Posterior cingulate gyrus (tissue), 11 donors: ENCODE measurements around the gene UNC119.
A peak's percentile ranks its signal among the peaks of the same experiment; 100 is the strongest.
"Not testable (repeated sequence)": the region's sequence is repeated elsewhere in the genome, so short reads cannot be mapped to it uniquely, and the experiment has no call there.

ENCODE experiments used
- DNase-seq, 10 donors: peaks; one replicate each; pipeline versions ENCODE4 v3.0.0 to v3.0.0-alpha.2; 2020 to 2021; ENCODE audit warnings: mixed read lengths in 3 of 10
- intact Hi-C: fragments of 100-400 bp; cut with DNase I; formaldehyde crosslinking; loops from one replicate; pipeline ENCODE4 v1.15.1; 2023

The UNC119 gene

DNA sequence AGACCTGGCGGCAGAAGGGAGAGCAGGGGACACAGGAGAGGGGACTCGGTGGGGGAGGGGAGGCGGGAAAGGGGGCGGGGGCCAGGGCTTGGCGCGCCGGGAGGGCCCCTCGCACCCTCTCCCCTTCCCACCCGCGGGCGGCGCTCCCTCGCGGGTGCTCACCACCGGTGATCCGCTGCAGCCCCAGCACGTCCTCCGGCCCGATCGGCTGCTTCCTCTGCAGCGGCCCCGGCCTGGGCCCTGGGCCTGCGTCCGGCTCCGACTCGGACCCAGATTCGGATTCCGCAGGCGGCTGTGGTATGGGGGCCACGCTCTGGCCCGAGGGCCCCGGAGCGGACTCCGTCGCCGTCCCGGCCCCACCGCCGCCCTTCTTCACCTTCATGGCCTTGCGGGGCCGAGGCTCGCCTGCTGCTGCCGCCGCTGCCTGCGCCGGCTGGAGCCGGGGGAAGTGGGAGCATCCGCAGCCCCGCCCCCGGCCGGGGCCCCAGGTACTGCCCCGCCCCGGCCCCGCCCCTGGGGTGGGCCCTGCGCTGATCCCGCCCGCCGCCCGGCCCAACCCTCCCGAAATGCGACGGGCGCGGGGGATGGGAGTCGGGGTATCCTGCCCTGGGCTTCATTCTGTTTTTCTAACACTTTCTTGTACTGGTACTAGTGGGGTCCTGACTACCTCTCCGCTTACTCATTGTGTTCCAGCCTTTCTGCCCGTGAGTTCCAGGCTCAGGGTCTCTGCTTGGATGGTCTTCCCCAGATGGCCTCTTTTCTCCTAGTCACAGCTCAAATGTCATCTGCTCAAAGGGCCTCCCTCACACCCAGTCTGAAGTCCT, at the start of gene UNC119:
Gene UNC119, minus strand, starts transcription at position 449 of the 824 bp plus-strand sequence. Its CDS starts 67 bp downstream, at position 382.
- peak; percentile 49 to 96 (median 71) for DNase-seq
- intact Hi-C loops = no loop called here

DNA sequence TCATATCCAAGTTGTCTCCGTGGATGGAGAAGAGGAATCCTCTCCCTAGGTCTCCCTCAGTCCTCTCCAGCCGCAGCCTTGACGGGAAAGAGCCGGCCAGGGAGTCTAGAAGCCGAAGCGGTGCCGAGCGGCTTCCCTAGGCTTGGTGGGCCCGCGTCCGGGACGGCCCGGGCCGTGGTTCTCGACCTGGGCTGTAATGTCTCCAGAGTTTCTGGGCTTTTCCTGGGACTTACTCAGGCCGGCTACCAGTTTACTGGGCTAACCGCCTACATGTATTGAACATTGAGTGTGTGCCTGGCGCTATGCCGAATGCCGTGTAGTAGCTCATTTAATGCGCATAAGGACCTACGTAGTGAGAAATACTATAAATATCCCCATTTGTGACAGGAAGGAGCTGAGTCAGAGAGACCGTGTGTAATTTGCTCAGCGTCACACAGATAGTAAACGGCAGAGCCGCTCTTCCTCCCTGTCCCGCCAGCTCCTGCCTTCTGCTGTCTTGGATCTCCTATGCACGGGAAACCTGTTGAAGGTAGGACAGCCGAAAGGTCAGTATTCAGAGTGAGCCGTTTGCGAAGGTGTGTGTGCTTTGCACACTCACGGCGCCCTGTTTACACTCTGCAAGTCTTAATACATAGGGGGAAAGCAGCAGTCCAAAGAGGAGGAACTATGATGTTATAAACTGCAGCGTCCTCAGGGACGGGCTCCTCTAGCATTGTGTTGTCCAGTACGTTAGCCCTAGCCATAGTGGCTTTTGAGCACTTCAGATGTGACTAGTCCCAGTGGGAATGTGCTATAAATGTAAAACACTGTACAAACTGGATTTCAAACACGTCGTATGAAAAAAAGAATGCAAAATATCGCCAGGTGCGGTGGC, 47.1 kb upstream of the UNC119 start:
- intact Hi-C loops = no loop called here
- peak in 7 of 10 donors; percentile 21 to 89 (median 63) for DNase-seq

DNA sequence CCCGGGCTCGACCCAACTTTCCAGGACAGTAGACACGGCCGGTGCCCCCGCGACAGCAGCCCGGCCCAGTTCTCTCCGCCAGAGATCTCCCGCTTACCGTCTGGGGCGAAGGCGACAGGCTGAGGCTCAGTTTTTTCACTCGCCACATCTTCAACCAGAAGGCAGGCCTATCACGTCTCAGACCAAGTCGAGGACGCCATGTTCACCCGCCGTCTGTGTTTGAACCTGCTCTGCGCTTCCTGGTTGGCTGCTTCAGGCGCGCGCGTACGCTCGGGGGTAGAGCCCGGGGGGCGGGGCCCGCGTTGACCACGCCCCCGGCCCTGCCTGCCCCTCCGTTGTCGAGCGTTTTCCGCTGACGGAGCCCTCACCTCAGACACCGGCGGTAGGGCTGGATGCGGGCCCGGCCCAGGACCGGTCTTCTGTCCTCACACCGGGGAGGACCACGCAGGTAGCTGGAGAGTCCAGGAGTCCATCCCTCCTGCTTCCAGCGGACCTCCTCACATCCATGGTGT, 46.4 kb upstream of the UNC119 start, which contains the start of gene SPAG5:
Gene SPAG5, minus strand, starts transcription at position 227 of the 512 bp plus-strand sequence. Its CDS starts 79 bp downstream, at position 148.
- intact Hi-C loops = no loop called here
- peak; percentile 77 to 99 (median 90) for DNase-seq

DNA sequence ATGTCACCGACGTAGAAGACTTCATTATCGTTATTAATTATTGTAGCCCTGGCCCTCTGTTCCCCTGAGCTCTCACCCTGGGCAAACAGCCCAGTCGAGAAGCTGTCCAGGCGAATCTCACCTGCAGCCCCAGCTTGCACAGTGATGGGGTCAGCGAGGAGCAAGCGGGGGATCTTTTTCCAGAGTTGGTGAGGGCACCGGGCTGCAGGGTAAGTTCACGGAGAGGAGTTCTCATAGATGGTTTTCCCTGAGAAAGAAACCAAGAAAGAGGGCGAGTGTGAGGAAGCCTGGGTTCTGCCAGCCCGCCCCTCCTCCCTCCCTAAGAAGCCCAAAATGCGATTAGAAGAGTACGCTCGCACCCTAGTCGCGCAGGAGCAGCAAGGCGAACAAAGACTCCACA, 46.0 kb upstream of the UNC119 start:
- intact Hi-C loops = no loop called here

DNA sequence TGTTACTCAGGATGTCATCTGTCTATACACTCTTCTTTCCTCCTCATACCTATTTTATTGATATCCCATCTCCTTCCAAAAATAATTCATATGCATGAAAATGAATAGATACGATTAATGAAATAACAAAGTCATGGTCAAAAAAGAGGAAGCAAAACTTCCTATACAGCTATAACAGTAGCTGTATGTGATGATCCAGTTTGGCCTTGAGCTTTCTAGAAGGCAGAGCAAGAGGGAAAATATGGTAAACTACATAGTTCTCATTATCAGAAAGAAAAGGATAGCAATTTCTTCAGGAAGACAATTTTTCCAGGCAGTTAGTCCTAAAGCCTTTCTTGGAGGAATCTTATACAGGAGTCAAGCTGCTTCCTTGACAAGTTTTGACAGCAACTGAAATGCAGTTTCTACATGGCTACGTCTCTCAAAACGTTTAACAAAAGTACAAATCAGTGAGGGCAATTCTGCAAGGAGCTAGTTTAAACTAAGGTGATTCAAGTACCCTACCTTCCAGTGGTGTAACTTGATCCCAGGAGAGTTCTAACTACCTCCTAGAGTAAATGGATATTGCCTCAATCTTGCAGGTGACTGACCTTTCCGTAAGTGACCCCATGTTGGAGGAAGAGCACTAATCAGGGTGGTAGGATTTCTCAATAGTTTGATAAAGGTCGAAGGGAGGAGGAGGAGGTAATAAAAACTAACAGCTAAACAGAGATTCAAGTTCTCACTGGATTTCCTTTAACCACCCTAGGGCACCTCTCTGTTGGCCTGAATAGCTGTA, 45.4 kb upstream of the UNC119 start:
- DNase-seq = no peak
- intact Hi-C loops = no loop called here

More for the DNA sequence above, 46.0 kb upstream of the UNC119 start:
- DNase-seq = no peak

DNA sequence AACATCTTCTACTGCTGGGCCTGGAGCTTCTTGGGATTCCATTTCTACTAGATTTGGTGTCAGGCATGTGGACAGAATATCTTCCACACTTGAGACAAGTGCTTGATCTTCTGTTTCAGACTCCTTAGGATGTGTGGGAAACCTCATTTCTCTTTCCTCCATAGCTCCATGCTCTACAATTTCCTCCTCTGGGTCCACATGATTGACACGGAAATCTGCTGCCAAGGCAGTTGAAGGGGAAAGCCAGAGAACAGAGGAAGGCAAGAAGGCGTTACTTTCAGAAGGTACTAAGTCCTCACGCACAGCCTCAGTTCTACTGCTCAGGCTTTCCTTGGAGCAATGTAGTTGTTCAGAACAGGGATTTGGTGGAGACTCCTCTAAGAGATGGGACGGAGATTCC, 39.8 kb upstream of the UNC119 start:
- no peak for DNase-seq
- intact Hi-C loops = no loop called here

DNA sequence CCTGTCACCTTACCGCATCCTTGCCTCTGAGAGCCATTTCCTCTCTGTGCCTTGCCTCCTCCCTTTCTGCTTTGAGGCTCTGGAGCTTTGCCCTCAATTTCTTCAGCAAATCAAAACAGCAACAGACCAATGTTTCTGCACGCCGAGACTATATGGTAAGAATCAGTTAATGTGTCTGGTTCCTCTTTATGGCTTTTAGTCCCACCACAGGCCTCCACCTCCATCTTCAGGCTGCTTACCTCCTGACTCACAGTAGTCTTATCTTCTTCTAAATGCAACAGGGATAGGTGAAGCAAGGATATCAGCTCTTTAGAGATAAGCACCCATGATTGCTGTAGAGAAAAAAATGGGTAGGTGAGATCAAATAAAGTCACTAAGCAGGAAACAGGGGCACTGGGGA, 33.4 kb upstream of the UNC119 start:
- intact Hi-C loops = no loop called here
- no peak for DNase-seq

DNA sequence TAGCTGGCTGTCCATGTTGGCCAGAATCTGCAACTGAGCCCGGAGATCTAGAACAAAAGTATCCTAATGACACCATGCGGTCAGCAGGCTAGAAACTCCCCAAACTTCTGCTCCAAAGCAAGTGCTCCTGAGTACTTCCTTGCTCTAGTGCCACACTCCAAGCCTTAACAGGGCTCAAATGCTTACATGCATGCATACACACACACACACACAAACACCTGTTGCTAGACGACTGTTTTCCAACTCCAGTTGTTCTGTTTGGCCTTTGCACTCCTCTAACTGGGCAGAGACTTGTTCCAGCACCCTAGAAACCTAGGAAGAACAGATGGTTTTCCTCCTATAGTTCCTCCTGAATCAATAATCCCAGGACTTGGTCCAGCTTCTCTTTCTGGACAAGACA, 32.0 kb upstream of the UNC119 start:
- no peak for DNase-seq
- intact Hi-C loops = no loop called here

DNA sequence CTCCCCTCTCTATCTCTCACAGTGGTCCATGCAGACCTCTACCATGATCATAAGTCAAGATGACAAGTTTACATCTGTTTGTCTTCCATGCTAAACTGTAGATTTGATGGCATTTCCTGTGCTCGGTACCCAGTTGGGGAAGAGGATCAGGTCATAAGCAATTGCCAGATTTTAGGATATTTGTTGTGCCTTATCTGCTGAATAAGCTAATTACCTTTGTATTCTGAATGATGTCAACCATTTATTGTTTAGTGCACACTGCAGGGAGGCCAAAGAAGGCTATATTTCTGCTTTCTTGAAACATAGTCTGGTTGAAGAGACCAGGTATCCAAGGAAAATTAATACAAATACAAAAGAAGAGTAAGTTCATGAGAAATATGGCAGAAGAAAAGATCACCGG, 30.1 kb upstream of the UNC119 start:
- intact Hi-C loops = no loop called here
- DNase-seq = no peak

DNA sequence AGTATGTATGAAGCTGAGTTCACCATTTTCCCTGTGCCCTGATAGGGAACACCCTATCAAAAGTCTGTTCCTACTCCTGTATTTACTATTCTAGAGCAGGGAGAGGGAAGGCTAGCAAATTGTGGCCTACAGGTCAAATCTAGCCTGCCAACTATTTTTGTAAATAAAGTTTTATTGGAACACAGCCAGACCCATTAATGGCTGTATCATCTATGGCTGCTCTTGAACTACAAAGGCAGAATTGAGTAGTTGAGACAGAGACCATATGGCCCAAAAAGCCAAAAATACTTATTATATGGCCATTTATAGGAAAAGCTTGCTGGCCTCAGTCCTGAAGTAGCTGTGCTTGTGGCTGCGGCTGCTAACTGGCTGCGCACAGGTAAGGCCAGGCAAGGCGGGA, 28.5 kb upstream of the UNC119 start:
- DNase-seq = no peak
- intact Hi-C loops = no loop called here

DNA sequence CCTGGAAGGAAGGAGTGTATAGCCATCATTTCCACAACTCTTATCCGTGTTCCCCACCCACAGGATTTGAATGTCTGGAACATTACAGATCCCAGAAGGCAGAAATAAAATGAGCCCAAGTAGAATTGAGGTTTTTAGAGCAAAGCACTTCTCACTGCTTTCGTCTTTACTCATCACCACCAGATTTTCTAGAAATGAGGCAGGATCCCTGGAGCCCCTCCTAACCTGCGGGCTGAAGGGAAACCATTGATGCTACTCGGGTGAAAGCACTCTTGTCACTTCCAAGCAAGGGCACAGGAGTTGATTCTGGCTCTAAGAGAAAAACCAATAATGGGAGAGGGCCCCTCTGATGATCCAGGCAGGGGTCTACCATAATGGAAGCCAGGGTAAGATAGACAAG, 27.1 kb upstream of the UNC119 start:
- intact Hi-C loops = no loop called here
- DNase-seq = no peak

DNA sequence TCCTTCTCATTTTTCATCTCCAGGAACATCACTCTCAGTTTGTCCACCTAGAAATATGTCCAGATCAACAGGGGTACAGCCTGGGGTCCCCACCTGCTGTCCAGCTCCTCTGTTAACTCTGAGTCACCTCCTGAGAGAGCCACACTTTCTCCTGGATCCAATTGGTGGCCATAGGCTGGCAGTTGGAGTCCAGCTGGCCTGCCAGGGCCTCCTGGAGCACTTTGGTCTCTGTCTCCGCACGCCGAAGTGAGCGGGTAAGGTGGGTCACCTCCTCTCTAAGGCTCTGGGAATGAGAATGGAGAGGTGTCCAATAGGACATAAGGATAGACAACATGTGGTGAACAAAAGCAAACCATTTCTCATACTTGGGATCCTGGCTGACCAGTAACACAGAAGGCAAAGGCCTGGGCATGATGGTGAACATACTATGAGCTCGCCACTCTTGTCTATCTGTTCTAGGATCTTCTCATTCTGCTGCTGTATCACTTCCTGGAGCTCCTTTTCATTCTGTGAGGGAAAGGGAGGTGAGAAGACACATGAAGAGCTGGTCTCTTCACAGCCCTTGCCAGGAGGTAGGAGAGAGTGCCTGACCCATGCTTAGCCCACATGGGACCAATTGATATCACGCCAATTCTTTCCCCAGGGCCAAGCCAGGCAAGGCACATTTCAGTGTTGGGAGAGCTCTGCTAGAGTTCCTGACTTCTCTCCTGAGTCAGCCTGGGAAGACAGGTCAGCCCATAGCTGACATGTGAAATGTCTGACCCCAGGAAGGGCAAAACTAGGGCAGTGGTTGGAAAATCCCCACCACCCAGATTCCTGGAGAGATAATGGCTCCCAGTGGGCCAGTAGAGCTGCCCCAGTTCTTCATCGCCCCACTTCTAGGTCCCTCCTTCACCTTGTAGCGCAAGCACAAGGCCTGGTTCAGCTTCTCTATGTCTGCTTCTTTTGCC, 26.1 kb upstream of the UNC119 start:
- DNase-seq = no peak
- intact Hi-C loops = no loop called here

DNA sequence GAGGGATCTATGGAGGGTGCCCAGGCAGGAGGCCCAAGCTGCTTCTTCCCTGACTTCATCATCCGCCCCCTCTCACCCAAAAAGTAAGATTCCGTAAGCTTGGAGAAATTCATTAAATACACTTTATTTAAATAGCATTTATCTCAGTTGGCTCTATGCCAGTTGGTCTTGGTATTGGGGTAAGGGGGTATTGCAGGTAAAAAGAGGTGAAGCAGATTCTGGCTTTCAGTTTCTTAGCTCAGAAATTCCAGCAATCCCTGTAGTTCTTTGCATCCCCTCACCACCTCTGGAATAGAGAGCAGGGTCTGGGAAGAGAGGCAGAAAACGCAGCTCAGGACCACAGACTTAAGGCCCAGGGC, 25.0 kb upstream of the UNC119 start:
- DNase-seq = no peak
- intact Hi-C loops = no loop called here

DNA sequence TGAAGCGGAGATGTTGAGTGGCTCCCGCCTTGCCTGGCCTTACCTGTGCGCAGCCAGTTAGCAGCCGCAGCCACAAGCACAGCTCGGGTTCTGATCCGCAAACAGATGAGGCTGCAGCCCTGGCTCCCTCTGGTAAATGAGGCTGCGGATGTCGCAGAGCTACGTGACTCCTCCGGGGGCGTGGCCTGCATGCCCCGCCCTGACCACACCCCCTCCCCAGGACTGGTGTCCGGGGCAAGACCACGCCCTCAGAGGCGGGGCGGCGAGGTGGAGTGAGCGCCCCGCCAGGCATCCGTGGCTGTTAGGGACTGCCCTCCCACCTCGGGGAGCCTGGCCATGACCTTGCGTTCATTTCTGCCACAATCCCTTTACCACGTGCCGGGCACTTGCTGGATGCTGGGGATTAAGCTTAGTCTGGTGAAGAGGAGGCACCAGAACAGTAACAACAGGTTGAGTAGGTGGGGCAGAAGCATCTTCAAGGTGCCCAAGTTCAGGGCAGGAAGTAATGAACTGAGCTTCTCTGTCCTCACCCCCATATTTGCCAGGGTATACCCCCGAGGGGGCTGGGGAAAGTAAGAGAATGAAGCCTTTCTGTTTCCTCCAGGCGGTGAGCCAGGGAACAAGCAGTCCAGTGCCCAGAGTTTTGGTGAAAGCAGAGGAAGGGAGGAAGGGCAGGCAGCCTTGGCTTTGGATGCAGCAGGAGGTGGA, 24.5 kb upstream of the UNC119 start, which contains the start of gene ALDOC:
Gene ALDOC, minus strand, starts transcription at position 138 of the 708 bp plus-strand sequence. CDS start 1,363 bp downstream, outside the sequence.
- peak; percentile 93 to 100 (median 98) for DNase-seq
- intact Hi-C loops = no loop called here

DNA sequence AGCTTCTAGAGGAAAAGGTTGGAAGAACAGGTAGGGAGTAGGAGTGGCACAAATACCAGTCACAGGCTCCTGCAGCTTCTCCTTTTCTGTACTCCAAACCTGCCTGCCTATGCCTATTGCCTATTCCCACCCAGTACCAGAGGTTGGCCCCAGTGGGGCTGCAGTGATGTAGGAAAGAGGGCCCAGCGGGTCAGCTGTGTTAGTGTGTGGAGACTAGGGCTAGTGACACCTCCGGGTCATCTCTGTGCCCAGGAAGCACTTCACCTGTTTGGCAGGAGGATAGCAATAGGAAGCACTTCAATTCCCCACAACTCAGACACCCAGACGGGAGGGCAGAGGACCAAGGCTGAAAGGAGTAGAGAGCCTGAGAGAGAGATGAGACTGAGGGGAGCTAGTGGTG, 23.6 kb upstream of the UNC119 start:
- DNase-seq, intact Hi-C loops: not testable (repeated sequence)

DNA sequence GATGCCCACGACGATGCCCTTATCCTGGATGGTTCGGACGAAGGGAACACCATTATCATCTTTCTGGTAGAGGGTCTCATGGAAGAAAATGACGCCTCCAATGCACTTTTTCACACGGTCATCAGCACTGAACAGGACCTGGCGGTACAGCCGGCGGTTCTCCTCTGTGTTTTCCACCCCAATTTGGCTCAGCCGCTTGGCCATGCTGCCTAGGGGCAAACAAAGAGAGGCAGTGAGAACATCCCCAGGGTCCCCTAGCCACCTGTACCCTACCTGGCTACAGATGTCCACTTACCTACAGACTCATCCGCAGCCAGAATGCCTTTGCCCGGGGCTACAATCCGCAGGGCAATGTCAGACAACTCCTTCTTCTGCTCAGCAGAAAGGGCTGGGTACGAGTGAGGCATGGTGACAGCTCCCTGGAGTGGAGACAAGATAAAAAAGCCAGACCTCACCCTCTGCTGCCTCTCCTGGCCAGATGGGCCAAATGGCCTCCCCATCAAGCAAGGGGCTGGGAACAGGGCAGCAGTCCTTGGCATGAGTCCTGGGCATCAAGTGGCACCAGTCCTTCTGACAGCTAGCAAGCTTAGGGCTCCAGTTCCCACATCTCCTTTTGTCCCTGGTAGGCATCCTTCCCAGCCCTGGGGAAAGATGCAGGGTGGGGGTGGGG, 22.8 kb upstream of the UNC119 start:
- intact Hi-C loops = no loop called here
- peak in 8 of 10 donors; percentile 38 to 88 (median 45) for DNase-seq

DNA sequence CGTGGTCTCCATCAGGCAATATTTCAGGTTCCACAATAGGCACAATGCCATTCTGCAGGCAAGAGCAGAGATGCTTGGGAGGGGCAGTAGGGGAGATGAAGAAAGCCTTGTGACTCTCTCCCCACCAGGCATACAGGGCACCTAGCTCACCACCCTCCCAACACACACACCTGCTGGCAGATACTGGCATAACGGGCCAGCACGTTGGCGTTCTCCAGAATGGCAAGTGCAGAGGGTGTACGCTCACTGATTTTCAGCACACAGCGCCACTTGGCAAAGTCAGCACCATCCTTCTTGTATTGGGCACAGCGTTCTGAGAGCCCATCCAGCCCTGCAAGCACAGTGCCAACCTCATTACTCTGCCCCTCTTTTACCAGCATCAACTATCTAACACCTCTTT, 22.1 kb upstream of the UNC119 start:
- intact Hi-C loops = no loop called here
- no peak for DNase-seq

DNA sequence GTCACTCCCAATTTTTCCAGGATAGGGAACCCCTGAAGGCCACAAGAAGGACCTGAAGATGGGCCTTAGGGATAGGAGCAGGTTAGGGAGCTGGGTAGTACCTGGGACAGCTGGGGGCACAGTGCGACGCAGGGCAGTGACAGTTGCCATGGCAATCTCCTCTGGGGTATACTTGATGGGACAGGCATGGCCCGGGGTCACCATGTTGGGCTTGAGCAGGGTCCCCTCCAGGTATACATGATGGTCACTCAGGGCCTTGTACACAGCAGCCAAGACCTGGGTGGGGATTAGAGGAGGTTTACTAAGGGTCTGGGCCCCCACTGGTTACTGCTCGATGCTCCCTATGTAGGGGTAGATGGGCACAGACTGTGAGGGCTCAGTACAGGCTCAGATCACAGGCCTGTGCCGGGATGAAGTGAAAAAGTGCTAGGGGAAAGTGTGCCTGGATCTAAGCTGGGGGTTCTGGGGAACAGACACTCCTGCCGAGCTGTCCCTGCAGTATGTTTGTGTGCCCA, 21.6 kb upstream of the UNC119 start:
- intact Hi-C loops = no loop called here
- DNase-seq = no peak
